HEK293 (cell line): ENCODE measurements around the gene GPSM1.

Experiments used
- CTCF ChIA-PET: fragments of 350-600 bp; formaldehyde crosslinking; extraction: SDS; loops from one replicate; lab custom pipeline; 2021; ENCODE audit warnings: antibody characterized with exemption; lab: Yijun Ruan, JAX
- POLR2A ChIA-PET: fragments of 300-600 bp; formaldehyde crosslinking; extraction: SDS; loops from one replicate; lab custom pipeline; 2020; ENCODE audit warnings: antibody characterized with exemption, inconsistent platforms; lab: Yijun Ruan, JAX
- H3K27ac ChIP-seq: fragments of 200-500 bp; sonication (Bioruptor generic); 2 replicates; pipeline ENCODE4 v1.5.1; 2014; ENCODE audit warnings: low read depth, low read length, control low read depth, inconsistent platforms; ENCODE audit errors: extremely low read depth
- H3K36me3 ChIP-seq, 2 experiments: fragments of 200-500 bp in 1 of 2; sonication (Bioruptor generic) in 1 of 2; 1 replicate in 1 of 2; 2 replicates in 1 of 2; pipeline ENCODE4 v1.5.1; 2014 to 2017; ENCODE audit warnings: inconsistent platforms in 2 of 2, low read length in 2 of 2; ENCODE audit not compliant: control insufficient read depth in 2 of 2, insufficient read depth in 1 of 2
- H3K4me1 ChIP-seq: fragments of 200-500 bp; sonication (Bioruptor generic); 2 replicates; pipeline ENCODE4 v1.5.1; 2014; ENCODE audit warnings: mild to moderate bottlenecking, low read length, inconsistent platforms; ENCODE audit not compliant: control insufficient read depth, insufficient read depth
- H3K4me3 ChIP-seq: 2 replicates; pipeline ENCODE4 v1.5.1; 2011; ENCODE audit warnings: low read depth, mild to moderate bottlenecking, control low read depth, low read length, moderate library complexity
- H3K9me3 ChIP-seq: fragments of 200-500 bp; sonication (Bioruptor generic); 2 replicates; pipeline ENCODE4 v1.5.1; 2014; ENCODE audit warnings: low read depth, low read length, inconsistent platforms; ENCODE audit not compliant: control insufficient read depth, insufficient read depth
- AEBP2 ChIP-seq: fragments of 450-650 bp; formaldehyde crosslinking; IDR thresholded peaks from 2 replicates; pipeline ENCODE4 v1.5.1; 2016; ENCODE audit warnings: missing biosample characterization, missing genetic modification characterization, borderline replicate concordance
- ATF2 ChIP-seq: fragments of 450-650 bp; formaldehyde crosslinking; IDR thresholded peaks from 2 replicates; pipeline ENCODE4 v1.5.1; 2016; ENCODE audit warnings: missing biosample characterization, missing genetic modification characterization, low read depth
- EGR2 ChIP-seq: fragments of 450-650 bp; formaldehyde crosslinking; IDR thresholded peaks from 2 replicates; pipeline ENCODE4 v1.5.1; 2016; ENCODE audit warnings: low read depth, missing biosample characterization, missing genetic modification characterization
- GLIS2 ChIP-seq: fragments of 450-650 bp; formaldehyde crosslinking; IDR thresholded peaks from 2 replicates; pipeline ENCODE4 v1.5.1; 2016; ENCODE audit warnings: missing biosample characterization, missing genetic modification characterization
- HOXA7 ChIP-seq: sonication (generic); formaldehyde crosslinking; IDR thresholded peaks from 2 replicates; pipeline ENCODE4 v1.8.1; 2022; ENCODE audit warnings: missing genetic modification reagents, borderline replicate concordance
- KLF16 ChIP-seq: fragments of 450-650 bp; formaldehyde crosslinking; IDR thresholded peaks from 2 replicates; pipeline ENCODE4 v1.5.1; 2017; ENCODE audit warnings: missing biosample characterization, missing genetic modification characterization
- MYNN ChIP-seq: fragments of 450-650 bp; formaldehyde crosslinking; IDR thresholded peaks from 2 replicates; pipeline ENCODE4 v1.5.1; 2016; ENCODE audit warnings: missing biosample characterization, missing genetic modification characterization, borderline replicate concordance
- MZF1 ChIP-seq: fragments of 450-650 bp; formaldehyde crosslinking; IDR thresholded peaks from 2 replicates; pipeline ENCODE4 v1.5.1; 2017; ENCODE audit warnings: missing biosample characterization, missing genetic modification characterization, borderline replicate concordance
- SALL2 ChIP-seq: fragments of 450-650 bp; formaldehyde crosslinking; IDR thresholded peaks from 2 replicates; pipeline ENCODE4 v1.5.0; 2017; ENCODE audit warnings: missing biosample characterization, mild to moderate bottlenecking, missing genetic modification characterization, borderline replicate concordance
- YY2 ChIP-seq: fragments of 450-650 bp; formaldehyde crosslinking; IDR thresholded peaks from 2 replicates; pipeline ENCODE4 v1.5.1; 2016; ENCODE audit warnings: missing biosample characterization, missing genetic modification characterization
- ZBTB7A ChIP-seq: fragments of 450-650 bp; formaldehyde crosslinking; IDR thresholded peaks from 2 replicates; pipeline ENCODE4 v1.5.1; 2016; ENCODE audit warnings: low read depth, missing biosample characterization, missing genetic modification characterization
- ZIC2 ChIP-seq: fragments of 450-650 bp; formaldehyde crosslinking; IDR thresholded peaks from 2 replicates; pipeline ENCODE4 v1.5.1; 2016; ENCODE audit warnings: missing biosample characterization, missing genetic modification characterization
- ZNF114 ChIP-seq: fragments of 450-650 bp; formaldehyde crosslinking; IDR thresholded peaks from 2 replicates; pipeline ENCODE4 v1.5.0; 2017; ENCODE audit warnings: missing biosample characterization, missing genetic modification characterization
- ZNF132 ChIP-seq: fragments of 450-650 bp; formaldehyde crosslinking; IDR thresholded peaks from 2 replicates; pipeline ENCODE4 v1.5.1; 2017; ENCODE audit warnings: missing biosample characterization, missing genetic modification characterization, borderline replicate concordance
- ZNF175 ChIP-seq: fragments of 450-650 bp; formaldehyde crosslinking; IDR thresholded peaks from 2 replicates; pipeline ENCODE4 v1.5.1; 2016; ENCODE audit warnings: missing biosample characterization, missing genetic modification characterization
- ZNF280C ChIP-seq: fragments of 450-650 bp; formaldehyde crosslinking; IDR thresholded peaks from 2 replicates; pipeline ENCODE4 v1.5.1; 2016; ENCODE audit warnings: missing biosample characterization, missing genetic modification characterization
- ZNF324 ChIP-seq: fragments of 450-650 bp; formaldehyde crosslinking; IDR thresholded peaks from 2 replicates; pipeline ENCODE4 v1.5.1; 2016; ENCODE audit warnings: missing biosample characterization, missing genetic modification characterization
- ZNF341 ChIP-seq: fragments of 450-650 bp; formaldehyde crosslinking; IDR thresholded peaks from 2 replicates; pipeline ENCODE4; 2016; ENCODE audit warnings: low read depth, missing biosample characterization, missing genetic modification characterization
- ZNF416 ChIP-seq: fragments of 450-650 bp; formaldehyde crosslinking; IDR thresholded peaks from 2 replicates; pipeline ENCODE4 v1.5.1; 2016; ENCODE audit warnings: missing biosample characterization, missing genetic modification characterization
- ZNF423 ChIP-seq: fragments of 450-650 bp; formaldehyde crosslinking; IDR thresholded peaks from 2 replicates; pipeline ENCODE4 v1.5.1; 2016; ENCODE audit warnings: missing biosample characterization, missing genetic modification characterization
- ZNF513 ChIP-seq: fragments of 450-650 bp; IDR thresholded peaks from 2 replicates; pipeline ENCODE4 v1.5.1; 2018; ENCODE audit warnings: missing biosample characterization, missing genetic modification characterization
- ZNF549 ChIP-seq: fragments of 450-650 bp; IDR thresholded peaks from 2 replicates; pipeline ENCODE4 v1.5.1; 2018; ENCODE audit warnings: missing biosample characterization, missing genetic modification characterization, mild to moderate bottlenecking, inconsistent platforms, moderate library complexity
- ZNF623 ChIP-seq: fragments of 450-650 bp; formaldehyde crosslinking; IDR thresholded peaks from 2 replicates; pipeline ENCODE4 v1.5.1; 2016; ENCODE audit warnings: missing biosample characterization, missing genetic modification characterization
- ZNF664 ChIP-seq: fragments of 450-650 bp; formaldehyde crosslinking; IDR thresholded peaks from 2 replicates; pipeline ENCODE4 v1.5.1; 2016; ENCODE audit warnings: missing biosample characterization, missing genetic modification characterization
- ZSCAN5A ChIP-seq: fragments of 450-650 bp; formaldehyde crosslinking; IDR thresholded peaks from 2 replicates; pipeline ENCODE4 v1.5.1; 2016; ENCODE audit warnings: missing biosample characterization, missing genetic modification characterization

GPSM1 gene

GRCh38 chr9:136398286-136398685, 70.9 kb downstream of the GPSM1 start:
- Histone ChIP-seq H3K9me3 (no peaks in the 10 kb centered on the region), H3K27ac (no peak overlapping the region; the same call in 1 of the 2 replicates), H3K4me1 (no peaks in the 10 kb centered on the region), H3K4me3 (no peak overlapping the region; the same call in 1 of the 2 replicates), H3K36me3 (peaks cover 10 to 73% of the 10 kb centered on the region in 2 experiments)
- CTCF ChIA-PET = interaction anchor here (0.6 to 3.3 kb wide), 4 partner anchors 10 to 77 kb away, joined by 3 to 13 read pairs (median 4); no protein-coding TSS in a partner anchor
- POLR2A ChIA-PET = interaction anchor here (0.7 to 1.1 kb wide), 3 partner anchors 9 to 36 kb away, joined by 4 to 8 read pairs (median 4); no protein-coding TSS in a partner anchor
- TF ChIP-seq HOXA7 (CRISPR knock-in tag) (no peak), ZNF341 (tag by site-specific recombination) (no peak), MYNN (tag by site-specific recombination) (no peak), ZNF623 (no peak), EGR2 (no peak), SALL2 (tag by site-specific recombination) (no peak)
- TF ChIP-seq, all 188 proteins: peak for 0

GRCh38 chr9:136399176-136400037, 72.1 kb downstream of the GPSM1 start:
- ChIA-PET CTCF (interaction anchor here (0.5 to 3.3 kb wide), 8 partner anchors 11 to 265 kb away, joined by 3 to 13 read pairs (median 4); no protein-coding TSS in a partner anchor), POLR2A (interaction anchor here (0.6 to 2.1 kb wide), 3 partner anchors 36 to 78 kb away, joined by 7 to 11 read pairs (median 9); partner anchors contain the start of gene DNLZ)
- H3K36me3 ChIP-seq = peaks cover 10 to 72% of the 10 kb centered on the region in 2 experiments
- H3K4me1 ChIP-seq = no peaks in the 10 kb centered on the region
- peak overlapping the region; percentile 53; the same call in 1 of the 2 replicates for H3K27ac ChIP-seq
- peak overlapping the region; percentile 91 for H3K4me3 ChIP-seq
- no peaks in the 10 kb centered on the region for H3K9me3 ChIP-seq
- TF ChIP-seq YY2 (no peak), ZNF280C (no peak), ZNF132 (tag by site-specific recombination) (no peak), ZSCAN5A (0 out of 2 replicates have a peak, but pooled peaks have one; percentile 7), ZIC2 (tag by site-specific recombination) (peak; percentile 53), GLIS2 (tag by site-specific recombination) (peak; percentile 44), ZBTB7A (tag by site-specific recombination) (peak; percentile 43; the same call in 1 of the 2 replicates), MZF1 (tag by site-specific recombination) (no peak), ZNF549 (no peak), ZNF416 (no peak), ZNF114 (tag by site-specific recombination) (no peak), ZNF423 (tag by site-specific recombination) (peak; percentile 69; the same call in 1 of the 2 replicates), ZNF513 (tag by site-specific recombination) (no peak), ZNF664 (tag by site-specific recombination) (no peak), EGR2 (no peak), ATF2 (tag by site-specific recombination) (no peak), ZNF175 (tag by site-specific recombination) (no peak), ZNF324 (tag by site-specific recombination) (no peak), AEBP2 (tag by site-specific recombination) (no peak), KLF16 (tag by site-specific recombination) (no peak)
